Chondrocyte (in vitro differentiated cells): Measurements from ENCODE around the gene AQP12B. TPM values are rescaled to one million over a fixed set of nuclear protein-coding genes. Genes with fewer than 3 reads are reported as not detected.
"Not testable (repeated sequence)": the region's sequence is repeated elsewhere in the genome, so short reads cannot be mapped to it uniquely, and the experiment has no call there.

Source experiments
- DNase-seq: peaks from one replicate; pipeline ENCODE4 v3.0.0; 2021; ENCODE audit warnings: mixed read lengths, low spot score
- H3K27ac Mint-ChIP-seq: one replicate; pipeline ENCODE4 v1.8.0; 2021; ENCODE audit warnings: mild to moderate bottlenecking, moderate library complexity, mixed read lengths; ENCODE audit not compliant: unreplicated experiment
- H3K27me3 Mint-ChIP-seq: 2 replicates; pipeline ENCODE4 v1.8.0; 2021; ENCODE audit warnings: low read depth, mixed read lengths
- H3K36me3 Mint-ChIP-seq: 2 replicates; pipeline ENCODE4 v1.8.0; 2021; ENCODE audit warnings: low read depth, mixed read lengths
- H3K4me1 Mint-ChIP-seq: 2 replicates; pipeline ENCODE4 v1.8.0; 2021; ENCODE audit warnings: low read depth, mild to moderate bottlenecking, mixed read lengths
- H3K4me3 Mint-ChIP-seq: one replicate; pipeline ENCODE4 v1.8.0; 2021; ENCODE audit warnings: mild to moderate bottlenecking, moderate library complexity, mixed read lengths; ENCODE audit not compliant: unreplicated experiment
- H3K9me3 Mint-ChIP-seq: 2 replicates; pipeline ENCODE4 v1.8.0; 2021; ENCODE audit warnings: low read depth, mixed read lengths
- CTCF ChIP-seq: fragments of 200-600 bp; sonication (generic); IDR thresholded peaks from 2 replicates; pipeline ENCODE4 v1.5.0; 2021; ENCODE audit warnings: antibody characterized with exemption, mild to moderate bottlenecking, moderate library complexity
- total RNA-seq: library from RNA; stranded (reverse); gene quantifications from 3 replicates; pipeline ENCODE4 v1.2.1, GENCODE V29; 2021

Gene AQP12B
- total RNA-seq, 1 donor from 2014 or later, result not detected

- not testable (repeated sequence) for DNase-seq, H3K27me3 Mint-ChIP-seq, H3K27ac Mint-ChIP-seq, H3K4me1 Mint-ChIP-seq, H3K9me3 Mint-ChIP-seq, H3K36me3 Mint-ChIP-seq, H3K4me3 Mint-ChIP-seq
Observed at GRCh38 chr2:240695593-240695992, 12.9 kb upstream of the AQP12B start.

GRCh38 chr2:240694304-240694703 lies 11.6 kb upstream of the AQP12B start:
- H3K4me1 Mint-ChIP-seq, H3K27ac Mint-ChIP-seq, H3K9me3 Mint-ChIP-seq, H3K36me3 Mint-ChIP-seq, H3K27me3 Mint-ChIP-seq, H3K4me3 Mint-ChIP-seq, DNase-seq: not testable (repeated sequence)

- not testable (repeated sequence) for H3K4me3 Mint-ChIP-seq, DNase-seq, H3K27ac Mint-ChIP-seq, H3K36me3 Mint-ChIP-seq, H3K4me1 Mint-ChIP-seq, H3K27me3 Mint-ChIP-seq, H3K9me3 Mint-ChIP-seq
Observed at GRCh38 chr2:240692583-240693561, 10.2 kb upstream of the AQP12B start.

GRCh38 chr2:240691631-240692420 lies 9.1 kb upstream of the AQP12B start, which contains the start of gene AQP12A:
AQP12A (plus strand) TSS chr2:240691866; CDS start chr2:240691914, 48 bp downstream.
- H3K36me3 Mint-ChIP-seq, H3K4me3 Mint-ChIP-seq, H3K27ac Mint-ChIP-seq, H3K27me3 Mint-ChIP-seq, H3K4me1 Mint-ChIP-seq, H3K9me3 Mint-ChIP-seq: not testable (repeated sequence)
- DNase-seq, result peak; percentile 93

- not testable (repeated sequence) for H3K36me3 Mint-ChIP-seq, H3K4me1 Mint-ChIP-seq, H3K9me3 Mint-ChIP-seq, DNase-seq, H3K27ac Mint-ChIP-seq, H3K4me3 Mint-ChIP-seq
- peaks cover 14% of the 10 kb centered on the region for H3K27me3 Mint-ChIP-seq
Observed at GRCh38 chr2:240691075-240691427, 8.4 kb upstream of the AQP12B start.

GRCh38 chr2:240690421-240691074 lies 7.9 kb upstream of the AQP12B start:
- not testable (repeated sequence) for H3K9me3 Mint-ChIP-seq, H3K27ac Mint-ChIP-seq, H3K4me3 Mint-ChIP-seq, DNase-seq, H3K36me3 Mint-ChIP-seq, H3K4me1 Mint-ChIP-seq
- peaks cover 16% of the 10 kb centered on the region for H3K27me3 Mint-ChIP-seq

GRCh38 chr2:240689975-240690374 lies 7.3 kb upstream of the AQP12B start:
- no peak for DNase-seq

More at GRCh38 chr2:240689975-240690374, 7.3 kb upstream of the AQP12B start:
- Mint-ChIP-seq H3K27me3 (peaks cover 19% of the 10 kb centered on the region), H3K36me3 (no peaks in the 10 kb centered on the region), H3K4me1 (no peaks in the 10 kb centered on the region), H3K27ac (no peak overlapping the region), H3K9me3 (no peaks in the 10 kb centered on the region), H3K4me3 (no peak overlapping the region)
- no peak for TF ChIP-seq CTCF
